OCI-LY3 (cell line): ENCODE results near the gene KCNH6.

Source experiments
- H2AFZ ChIP-seq: fragments of 200-600, 300-600 bp; shearing (Covaris generic); 2 replicates; pipeline ENCODE4 v1.6.0; 2014; ENCODE audit warnings: antibody characterized with exemption, low read depth, low read length
- H3K27ac ChIP-seq: fragments of 200-600, 300-600 bp; sonication (generic); 2 replicates; pipeline ENCODE4 v1.5.1; 2014; ENCODE audit warnings: mild to moderate bottlenecking, low read length, moderate library complexity, mixed read lengths
- H3K27me3 ChIP-seq: fragments of 200-600, 300-600 bp; sonication (generic); 2 replicates; pipeline ENCODE4 v1.6.1; 2014; ENCODE audit warnings: low read depth, low read length, mixed read lengths
- H3K36me3 ChIP-seq: fragments of 200-600, 300-600 bp; sonication (generic); replicated peaks from 2 replicates; pipeline ENCODE3; 2014; ENCODE audit warnings: low read depth, low read length, mixed read lengths
- H3K4me1 ChIP-seq: fragments of 300-600, 200-600 bp; sonication (generic); 2 replicates; pipeline ENCODE4 v1.6.1; 2014; ENCODE audit warnings: low read length, mixed read lengths
- H3K4me2 ChIP-seq: fragments of 200-600, 300-600 bp; sonication (generic); 2 replicates; pipeline ENCODE4 v1.6.1; 2014; ENCODE audit warnings: low read length, mixed read lengths
- H3K4me3 ChIP-seq: fragments of 300-600, 200-600 bp; sonication (generic); 2 replicates; pipeline ENCODE4 v1.5.1; 2014; ENCODE audit warnings: antibody characterized with exemption, mild to moderate bottlenecking, low read length, moderate library complexity
- H3K79me2 ChIP-seq: fragments of 300-600, 200-600 bp; shearing (Covaris generic); 2 replicates; pipeline ENCODE4 v1.6.1; 2014; ENCODE audit warnings: mild to moderate bottlenecking, low read length, mixed read lengths
- H3K9ac ChIP-seq: fragments of 300-600, 200-600 bp; shearing (Covaris generic); 2 replicates; pipeline ENCODE4 v1.6.0; 2014; ENCODE audit warnings: mild to moderate bottlenecking, low read length, moderate library complexity
- H3K9me3 ChIP-seq: fragments of 200-600, 300-600 bp; shearing (Covaris generic); 2 replicates; pipeline ENCODE4 v1.6.1; 2014; ENCODE audit warnings: low read length, mixed read lengths; ENCODE audit not compliant: insufficient read depth
- H4K20me1 ChIP-seq: fragments of 200-600, 300-600 bp; sonication (generic); 2 replicates; pipeline ENCODE4 v1.6.1; 2016; ENCODE audit warnings: low read length, mixed read lengths; ENCODE audit not compliant: insufficient read depth
- CTCF ChIP-seq: fragments of 200-600, 300-600 bp; sonication (generic); IDR thresholded peaks from 2 replicates; pipeline ENCODE4 v1.5.1; 2014; ENCODE audit warnings: antibody characterized with exemption, low read length, low read depth
- EZH2phosphoT487 ChIP-seq: fragments of 200-600 bp; shearing (Covaris generic); IDR thresholded peaks from 2 replicates; pipeline ENCODE4 v1.6.1; 2018; ENCODE audit warnings: antibody characterized with exemption, mixed run types, low read depth

Gene KCNH6

GRCh38 chr17:63579633-63580032 lies 56.5 kb downstream of the KCNH6 start:
- Histone ChIP-seq H3K9ac (no peak overlapping the region), H3K4me1 (no peaks in the 10 kb centered on the region), H3K79me2 (peaks cover 18% of the 10 kb centered on the region), H3K4me2 (no peak overlapping the region), H3K27ac (no peak overlapping the region), H3K4me3 (no peak overlapping the region), H3K27me3 (no peaks in the 10 kb centered on the region), H4K20me1 (peaks cover 15% of the 10 kb centered on the region), H3K9me3 (no peaks in the 10 kb centered on the region), H3K36me3 (peaks cover 37% of the 10 kb centered on the region), H2AFZ (no peak overlapping the region)
- no peak for TF ChIP-seq CTCF
- TF ChIP-seq EZH2phosphoT487 = no peak

GRCh38 chr17:63587770-63588169 lies 64.6 kb downstream of the KCNH6 start:
- H3K9me3 ChIP-seq = no peaks in the 10 kb centered on the region
- no peak overlapping the region for H3K27ac ChIP-seq
- H3K4me2 ChIP-seq = no peak overlapping the region
- no peaks in the 10 kb centered on the region for H3K79me2 ChIP-seq
- TF ChIP-seq CTCF = no peak
- H3K27me3 ChIP-seq = no peaks in the 10 kb centered on the region
- H4K20me1 ChIP-seq = no peaks in the 10 kb centered on the region
- H3K36me3 ChIP-seq = peaks cover 60% of the 10 kb centered on the region
- no peak overlapping the region for H3K4me3 ChIP-seq
- H3K4me1 ChIP-seq = no peaks in the 10 kb centered on the region
- H2AFZ ChIP-seq = no peak overlapping the region
- no peak overlapping the region for H3K9ac ChIP-seq

- no peaks in the 10 kb centered on the region for H3K79me2 ChIP-seq
- peaks cover 57% of the 10 kb centered on the region for H3K36me3 ChIP-seq
- no peaks in the 10 kb centered on the region for H4K20me1 ChIP-seq
- H3K27me3 ChIP-seq = no peaks in the 10 kb centered on the region
- no peaks in the 10 kb centered on the region for H3K9me3 ChIP-seq
- H2AFZ ChIP-seq = no peak overlapping the region
- no peak overlapping the region for H3K4me2 ChIP-seq
- H3K9ac ChIP-seq = no peak overlapping the region
- no peak overlapping the region for H3K4me3 ChIP-seq
- H3K4me1 ChIP-seq = no peaks in the 10 kb centered on the region
- TF ChIP-seq CTCF = no peak
- TF ChIP-seq EZH2phosphoT487 = no peak
- H3K27ac ChIP-seq = no peak overlapping the region
Observed at GRCh38 chr17:63588797-63589196, 65.6 kb downstream of the KCNH6 start.

- Histone ChIP-seq H3K27ac (no peak overlapping the region), H3K36me3 (peaks cover 58% of the 10 kb centered on the region), H3K27me3 (no peaks in the 10 kb centered on the region), H3K4me3 (no peak overlapping the region), H3K4me2 (no peak overlapping the region), H2AFZ (no peak overlapping the region), H3K9me3 (no peaks in the 10 kb centered on the region), H4K20me1 (no peaks in the 10 kb centered on the region), H3K79me2 (no peaks in the 10 kb centered on the region), H3K9ac (no peak overlapping the region), H3K4me1 (no peaks in the 10 kb centered on the region)
- TF ChIP-seq CTCF = no peak
- no peak for TF ChIP-seq EZH2phosphoT487
Observed at GRCh38 chr17:63589646-63590045, 66.5 kb downstream of the KCNH6 start.
